HepG2 (cell line): Measurements from ENCODE around the gene WBP1. TPM values are rescaled to one million over a fixed set of nuclear protein-coding genes. Genes with fewer than 3 reads are reported as not detected.
A peak's percentile ranks its signal among the peaks of the same experiment; 100 is the strongest.

Source experiments
- EHMT2 ChIP-seq: fragments of 200-600 bp; sonication (generic); IDR thresholded peaks from 2 replicates; pipeline ENCODE4 v1.7.0; 2017; ENCODE audit warnings: antibody characterized with exemption, low read depth, low read length, borderline replicate concordance
- FOXA1 ChIP-seq, 2 experiments: fragments of 450-650 bp in 1 of 2; sonication (generic) in 1 of 2; formaldehyde crosslinking in 1 of 2; IDR thresholded peaks; 2 replicates each; pipeline versions ENCODE4 v1.4.0 to v1.6.1; 2016 to 2020; ENCODE audit warnings: missing genetic modification reagents in 1 of 2
- FOXA3 ChIP-seq: IDR thresholded peaks from 2 replicates; pipeline ENCODE4 v1.6.1; 2016; ENCODE audit warnings: missing genetic modification reagents, missing compliant biosample characterization
- FOXO1 ChIP-seq: sonication (generic); formaldehyde crosslinking; IDR thresholded peaks from 2 replicates; pipeline ENCODE4 v1.4.0; 2020; ENCODE audit warnings: missing genetic modification reagents
- HMG20A ChIP-seq: IDR thresholded peaks from 2 replicates; pipeline ENCODE4 v1.6.1; 2016; ENCODE audit warnings: borderline replicate concordance
- JARID2 ChIP-seq: sonication (generic); formaldehyde crosslinking; IDR thresholded peaks from 2 replicates; pipeline ENCODE4 v1.8.1; 2023; ENCODE audit warnings: missing genetic modification reagents, inconsistent platforms; ENCODE audit not compliant: insufficient replicate concordance
- KLF15 ChIP-seq: sonication (generic); formaldehyde crosslinking; IDR thresholded peaks from 2 replicates; pipeline ENCODE4 v1.8.1; 2023; ENCODE audit warnings: borderline replicate concordance, mild to moderate bottlenecking, inconsistent platforms, missing genetic modification reagents, mixed read lengths
- SIX4 ChIP-seq: sonication (generic); formaldehyde crosslinking; IDR thresholded peaks from 2 replicates; pipeline ENCODE4 v1.4.0; 2020; ENCODE audit warnings: missing genetic modification reagents
- SKI ChIP-seq: fragments of 450-650 bp; IDR thresholded peaks from one replicate; pipeline ENCODE4 v1.6.1; 2018; ENCODE audit warnings: mild to moderate bottlenecking; ENCODE audit not compliant: partially characterized antibody
- SP2 ChIP-seq: sonication (generic); formaldehyde crosslinking; IDR thresholded peaks from 2 replicates; pipeline ENCODE4 v1.5.1; 2020; ENCODE audit warnings: mild to moderate bottlenecking, missing genetic modification reagents
- SP5 ChIP-seq: IDR thresholded peaks from 2 replicates; pipeline ENCODE4 v1.6.1; 2016; ENCODE audit warnings: low read depth, borderline replicate concordance
- ZBED4 ChIP-seq: sonication (generic); formaldehyde crosslinking; IDR thresholded peaks from 2 replicates; pipeline ENCODE4 v1.4.0; 2020; ENCODE audit warnings: missing genetic modification reagents, borderline replicate concordance
- ZBTB3 ChIP-seq: sonication (generic); formaldehyde crosslinking; IDR thresholded peaks from 2 replicates; pipeline ENCODE4 v1.4.0; 2020; ENCODE audit warnings: low read depth, mild to moderate bottlenecking, moderate library complexity, missing genetic modification reagents, borderline replicate concordance
- ZFP1 ChIP-seq: IDR thresholded peaks from 2 replicates; pipeline ENCODE4 v1.6.1; 2016
- ZNF264 ChIP-seq: sonication (generic); formaldehyde crosslinking; IDR thresholded peaks from 2 replicates; pipeline ENCODE4 v1.4.0; 2020; ENCODE audit warnings: missing genetic modification reagents
- ZNF280D ChIP-seq: sonication (generic); formaldehyde crosslinking; IDR thresholded peaks from 2 replicates; pipeline ENCODE4 v1.5.1; 2020; ENCODE audit warnings: mild to moderate bottlenecking, missing genetic modification reagents
- ZNF574 ChIP-seq: sonication (generic); formaldehyde crosslinking; IDR thresholded peaks from 2 replicates; pipeline ENCODE4 v1.4.0; 2020; ENCODE audit warnings: missing genetic modification reagents
- ZNF607 ChIP-seq: sonication (generic); formaldehyde crosslinking; IDR thresholded peaks from 2 replicates; pipeline ENCODE4 v1.5.1; 2020; ENCODE audit warnings: missing genetic modification reagents, mild to moderate bottlenecking, borderline replicate concordance
- polyA plus RNA-seq, 8 experiments: library from polyadenylated mRNA; depleted of rRNA in 3 of 8; stranded (reverse) in 7 of 8; unstranded in 1 of 8; fragments of >200 nt; fragmentation: Illumina TruSeq in 4 of 8; extraction: Trizol in 4 of 8; gene quantifications; 2 replicates each; pipeline versions ENCODE4 v1.2.1 to v1.2.3, GENCODE V29; 2011 to 2016; ENCODE audit warnings: low read depth in 4 of 8, missing spikeins in 1 of 8, mixed read lengths in 1 of 8; ENCODE audit not compliant: insufficient read depth in 1 of 8
- total RNA-seq, 5 experiments: library from RNA; depleted of rRNA; stranded (reverse); fragments of >200 nt; fragmentation: Illumina TruSeq; extraction: Trizol; gene quantifications; 2 replicates each; pipeline ENCODE4 v1.2.3, GENCODE V29; 2016; ENCODE audit warnings: low read depth in 1 of 5

Gene WBP1
- total and polyA plus RNA-seq, 2 of the 13 experiments (the other 11 are each of a cell fraction or from before 2014, with no cell fraction given) = 38.8 to 85.7 TPM

DNA sequence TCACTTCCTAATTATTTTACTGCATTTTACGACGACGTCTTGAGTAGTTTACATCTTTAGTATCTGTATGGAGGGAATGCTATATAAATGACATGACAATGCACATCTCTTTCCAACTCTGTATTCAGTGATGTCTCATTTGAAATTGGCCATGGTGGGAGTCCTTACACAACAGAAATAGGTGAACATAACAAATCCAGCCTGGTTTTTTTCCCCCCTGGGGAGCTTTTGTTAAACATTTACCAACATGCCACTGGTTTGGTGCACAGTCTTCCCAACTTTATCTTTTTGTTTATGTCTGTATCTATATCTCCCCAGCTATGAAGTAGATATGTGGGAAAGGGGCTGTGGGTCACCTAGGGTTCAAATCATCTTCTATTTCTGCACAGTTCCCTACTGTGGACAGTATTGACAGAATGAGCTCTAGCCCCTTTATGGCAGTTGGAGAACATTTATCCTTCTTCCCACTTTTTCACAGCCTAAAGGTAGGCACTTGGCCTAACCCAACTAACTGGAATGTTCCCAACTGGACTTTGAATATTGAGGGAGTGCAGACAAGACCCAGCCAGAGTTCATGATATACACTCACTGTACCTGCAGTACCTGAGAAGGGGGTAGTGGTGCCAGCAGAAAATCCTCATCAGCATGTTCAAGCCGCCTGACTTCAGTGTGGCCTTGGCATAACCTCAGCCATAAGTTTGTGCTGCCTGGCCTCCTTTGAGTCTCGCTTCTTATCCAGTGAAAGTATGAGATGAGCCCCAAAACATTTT is 10.8 kb upstream of the WBP1 start (continued):
- TF ChIP-seq ZNF574 (CRISPR knock-in tag) (0 out of 2 replicates have a peak, but pooled peaks have one; percentile 27), FOXA1 (IDR thresholded peaks at IDR 0.05) (no peak), FOXA1 (CRISPR knock-in tag; IDR thresholded peaks at IDR 0.05) (no peak), FOXO1 (CRISPR knock-in tag) (peak; percentile 26; the same call in 1 of the 2 replicates), HMG20A (CRISPR knock-in tag) (peak; percentile 62), ZBED4 (CRISPR knock-in tag) (no peak), ZNF607 (peak; percentile 75; the same call in 1 of the 2 replicates), JARID2 (CRISPR knock-in tag) (no peak), ZNF264 (CRISPR knock-in tag) (0 out of 2 replicates have a peak, but pooled peaks have one; percentile 27), SP5 (CRISPR knock-in tag) (0 out of 2 replicates have a peak, but pooled peaks have one; percentile 16), ZNF280D (CRISPR knock-in tag) (peak; percentile 37; the same call in 1 of the 2 replicates), ZFP1 (CRISPR knock-in tag) (no peak), SKI (peak; percentile 45), SIX4 (CRISPR knock-in tag) (0 out of 2 replicates have a peak, but pooled peaks have one; percentile 25), ZBTB3 (CRISPR knock-in tag) (no peak), SP2 (CRISPR knock-in tag) (peak; percentile 30; the same call in 1 of the 2 replicates), FOXA3 (CRISPR knock-in tag) (peak; percentile 37; the same call in 1 of the 2 replicates), KLF15 (CRISPR knock-in tag) (no peak), EHMT2 (peak; percentile 29; the same call in 1 of the 2 replicates)
